GOT3 (cell line): ENCODE measurements around the gene OXCT1.
"Not testable (repeated sequence)": the region's sequence is repeated elsewhere in the genome, so short reads cannot be mapped to it uniquely, and the experiment has no call there.

Source experiments
- DNase-seq: peaks from one replicate; lab custom pipeline; 2025; ENCODE audit warnings: mixed read lengths; lab: John Stamatoyannopoulos, UW

OXCT1 gene

DNA sequence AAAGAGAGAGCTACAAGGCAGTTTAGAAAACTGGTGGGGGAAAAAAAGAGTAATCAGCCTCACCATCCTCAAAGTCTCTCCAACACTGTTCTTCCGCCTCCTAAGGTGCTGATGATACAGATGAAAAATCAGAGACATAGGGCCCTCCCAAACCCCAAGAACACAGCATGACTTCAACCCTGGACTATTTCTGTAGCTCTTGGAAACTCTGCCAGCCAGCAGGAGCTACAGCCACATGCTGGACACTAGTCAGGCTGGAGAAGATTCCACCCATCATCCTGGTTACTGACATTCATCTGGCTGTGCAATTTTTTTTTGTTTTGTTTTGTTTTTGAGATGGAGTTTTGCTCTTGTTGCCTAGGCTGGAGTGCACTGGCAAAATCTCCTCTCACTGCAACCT is 42.4 kb downstream of the OXCT1 start:
- no peak for DNase-seq

DNA sequence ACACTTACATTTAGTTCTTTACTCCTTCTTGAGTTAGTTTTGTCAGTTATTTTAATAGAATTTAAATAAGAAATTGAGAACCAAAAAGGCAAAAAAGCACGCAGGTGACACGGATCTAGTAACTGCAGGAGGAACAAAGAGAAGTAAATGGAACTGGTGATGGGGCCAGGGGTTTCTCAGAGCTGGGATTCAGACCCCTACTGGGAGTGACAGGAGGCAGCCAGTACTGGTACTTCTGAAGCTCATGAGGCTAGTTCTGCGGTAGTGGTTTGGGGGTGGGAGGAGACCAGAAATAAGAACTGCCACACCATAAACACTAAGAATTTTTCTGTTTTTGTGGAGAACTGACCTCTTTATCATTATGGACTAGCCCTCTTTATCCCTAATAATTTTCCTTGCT is 48.2 kb downstream of the OXCT1 start:
- no peak for DNase-seq

DNA sequence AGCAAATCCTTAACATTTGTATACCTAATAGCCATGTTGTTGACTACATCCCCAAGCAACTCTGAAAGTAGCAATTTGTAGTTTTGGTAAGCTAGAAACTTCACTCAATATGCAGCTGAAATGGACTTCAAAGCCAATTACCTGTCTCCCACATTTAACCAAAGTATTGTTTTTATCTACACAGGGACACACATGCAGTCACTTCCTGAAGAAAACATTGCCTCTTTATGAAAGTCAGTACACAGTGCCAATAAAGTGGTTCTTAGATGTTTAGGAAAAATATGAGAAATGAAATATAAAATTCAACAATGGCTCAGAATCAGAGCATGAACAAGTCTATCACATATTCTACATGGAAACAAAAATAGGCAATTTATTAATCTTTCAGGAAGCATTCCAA is 49.2 kb downstream of the OXCT1 start:
- no peak for DNase-seq

DNA sequence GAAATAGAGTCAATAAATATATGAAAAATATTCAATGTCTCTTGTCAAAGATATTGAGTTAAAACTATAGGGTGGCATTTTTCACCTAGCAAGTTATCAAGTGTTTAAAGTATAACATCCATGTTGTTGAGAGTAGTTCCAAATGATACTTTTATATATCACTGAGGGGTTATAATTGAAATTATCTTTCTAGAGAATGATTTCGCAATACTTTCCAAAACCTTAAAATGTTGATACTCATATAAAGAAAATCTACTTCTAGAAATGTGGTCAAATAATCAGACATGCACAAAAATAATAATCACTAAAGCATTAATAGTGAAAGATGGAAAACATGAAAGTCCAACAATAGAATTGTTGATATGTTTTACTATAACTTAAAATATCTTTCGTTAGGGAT is 50.1 kb downstream of the OXCT1 start:
- no peak for DNase-seq

DNA sequence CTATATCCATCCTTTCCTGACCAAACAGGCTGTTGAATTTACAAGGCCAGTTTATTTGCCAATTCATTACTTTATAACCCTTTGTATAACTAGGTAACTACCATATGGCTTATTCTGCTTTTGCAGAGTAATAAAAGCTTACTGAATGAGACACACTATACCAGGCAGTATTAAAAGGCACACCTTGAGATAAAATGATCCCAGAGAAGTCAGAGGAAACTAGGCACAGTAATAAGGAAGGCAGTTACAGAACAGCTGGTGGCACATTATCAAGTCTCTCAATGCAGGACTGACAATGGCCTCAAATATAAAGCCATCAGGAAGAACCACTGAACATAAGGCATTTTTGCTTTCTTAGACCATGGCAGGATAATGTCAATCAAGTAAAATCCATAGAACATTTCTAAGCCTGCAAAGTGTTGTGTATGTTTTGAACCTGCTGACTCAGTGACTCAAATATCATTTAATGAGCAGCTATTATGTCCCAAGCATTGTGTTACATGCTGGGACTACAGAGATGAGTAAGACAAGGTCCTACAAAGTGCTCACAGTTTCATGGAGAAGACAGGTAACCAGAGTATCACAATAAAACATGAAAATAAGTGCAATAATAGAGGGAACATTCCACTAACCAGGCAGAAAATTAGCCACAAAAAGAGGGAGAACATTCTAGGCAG is 52.5 kb downstream of the OXCT1 start:
- DNase-seq = no peak

DNA sequence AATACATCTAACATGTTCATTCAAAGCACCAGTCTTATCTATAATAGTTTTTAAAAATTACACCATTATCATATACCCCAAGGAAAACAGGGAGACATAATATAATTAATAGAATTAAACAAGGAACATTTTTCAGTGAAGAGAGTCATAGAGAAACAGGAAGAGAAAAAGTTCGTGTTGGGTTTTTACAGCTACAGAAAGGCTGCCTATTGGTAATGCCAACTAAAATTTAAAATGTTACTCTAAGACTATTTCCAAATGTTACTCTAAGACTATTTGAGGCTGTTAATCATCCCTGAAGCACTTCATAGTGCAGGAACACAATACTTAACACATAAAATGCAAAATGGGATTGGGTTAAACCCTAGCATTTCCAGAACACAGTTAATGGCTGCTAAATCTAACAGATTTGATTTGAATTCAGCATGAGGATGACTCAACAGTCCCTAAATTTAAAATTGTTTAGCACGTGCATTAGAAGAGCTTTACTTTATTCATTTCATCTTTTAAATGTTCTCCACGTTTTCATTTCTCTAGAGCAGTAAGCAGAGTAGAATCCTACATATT is 54.5 kb downstream of the OXCT1 start:
- DNase-seq = no peak

DNA sequence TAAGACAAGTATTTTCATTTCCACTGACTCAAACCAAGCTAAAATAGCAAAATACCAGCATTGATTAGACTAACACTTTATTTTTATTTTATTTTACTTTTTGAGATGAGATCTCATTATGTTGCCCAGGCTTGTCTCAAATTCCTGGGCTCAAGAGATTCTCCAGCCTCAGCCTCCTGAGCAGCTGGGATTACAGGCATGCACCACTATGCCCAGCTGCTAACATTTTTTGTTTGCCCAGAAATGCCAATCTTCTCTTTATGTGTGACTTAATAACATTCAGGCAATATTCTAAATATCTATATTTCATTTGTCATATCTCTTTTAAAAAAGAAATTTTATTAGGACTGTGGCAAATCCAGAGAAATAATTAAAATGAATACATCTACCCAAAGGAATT is 55.0 kb downstream of the OXCT1 start:
- no peak for DNase-seq

DNA sequence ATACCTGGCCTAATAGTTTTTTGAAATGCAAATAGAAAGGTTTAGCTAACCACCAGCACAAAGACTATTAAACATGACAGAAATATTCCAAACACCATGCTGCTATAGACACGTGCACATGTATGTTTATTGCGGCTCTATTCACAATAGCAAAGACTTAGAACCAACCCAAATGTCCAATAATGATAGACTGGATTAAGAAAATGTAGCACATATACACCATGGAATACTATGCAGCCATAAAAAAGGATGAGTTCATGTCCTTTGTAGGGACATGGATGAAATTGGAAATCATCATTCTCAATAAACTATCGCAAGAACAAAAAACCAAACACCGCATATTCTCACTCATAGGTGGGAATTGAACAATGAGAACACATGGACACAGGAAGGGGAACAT is 55.9 kb downstream of the OXCT1 start:
- not testable (repeated sequence) for DNase-seq

DNA sequence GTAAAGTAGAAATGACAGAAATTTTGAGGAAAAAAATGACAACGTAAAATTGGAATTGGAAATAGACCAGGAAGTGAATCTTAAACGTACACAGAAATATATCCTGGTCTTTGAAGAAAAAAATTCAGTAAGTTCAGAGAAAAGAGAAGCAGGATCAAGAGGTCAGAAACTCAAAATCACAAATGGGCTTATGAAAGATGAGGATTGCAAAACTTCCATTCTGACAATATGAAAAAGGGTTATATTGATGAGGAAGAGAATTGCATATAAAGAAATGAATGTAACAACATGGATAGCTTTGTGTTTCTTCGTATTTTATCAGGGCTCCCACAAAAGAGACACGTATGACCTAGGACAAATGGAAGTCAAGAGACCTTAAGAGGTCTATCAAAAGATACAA is 58.1 kb downstream of the OXCT1 start:
- no peak for DNase-seq

DNA sequence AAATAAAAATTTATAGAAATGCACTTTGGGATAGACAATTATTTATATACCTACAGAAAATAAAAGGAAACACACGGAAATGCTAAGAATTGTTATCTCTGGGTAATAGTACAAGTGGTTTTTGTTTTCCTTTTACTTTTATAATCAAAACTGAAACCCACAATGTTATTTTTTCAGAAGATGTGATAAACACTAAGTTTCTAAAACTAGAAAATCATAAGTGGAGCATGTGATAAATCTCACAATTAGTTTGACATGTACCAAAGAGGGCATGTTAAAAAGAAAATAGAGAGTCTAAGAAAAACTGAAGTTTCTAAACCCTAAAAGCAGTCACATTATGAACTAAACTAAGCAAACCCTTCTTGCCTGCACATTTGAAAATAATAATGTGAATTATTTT is 61.1 kb downstream of the OXCT1 start:
- no peak for DNase-seq

DNA sequence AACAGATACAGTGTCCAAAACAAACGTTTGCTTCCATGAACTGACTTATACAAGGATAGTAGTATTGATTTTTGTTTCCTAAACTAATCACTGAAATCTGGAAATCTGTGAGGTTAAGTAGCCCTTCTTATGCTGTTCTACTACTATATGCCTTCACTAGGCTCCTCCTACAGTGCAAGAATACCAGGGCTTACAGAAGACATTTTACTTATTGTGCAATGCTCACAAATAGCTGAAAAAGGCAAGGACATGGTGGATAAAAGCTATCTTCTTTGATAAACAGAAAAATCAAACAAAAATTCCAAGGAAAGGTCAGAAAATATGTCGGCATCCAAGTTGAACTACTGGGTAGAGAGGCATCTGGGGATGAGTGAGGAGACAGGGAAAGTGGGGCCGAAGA is 61.9 kb downstream of the OXCT1 start:
- no peak for DNase-seq

DNA sequence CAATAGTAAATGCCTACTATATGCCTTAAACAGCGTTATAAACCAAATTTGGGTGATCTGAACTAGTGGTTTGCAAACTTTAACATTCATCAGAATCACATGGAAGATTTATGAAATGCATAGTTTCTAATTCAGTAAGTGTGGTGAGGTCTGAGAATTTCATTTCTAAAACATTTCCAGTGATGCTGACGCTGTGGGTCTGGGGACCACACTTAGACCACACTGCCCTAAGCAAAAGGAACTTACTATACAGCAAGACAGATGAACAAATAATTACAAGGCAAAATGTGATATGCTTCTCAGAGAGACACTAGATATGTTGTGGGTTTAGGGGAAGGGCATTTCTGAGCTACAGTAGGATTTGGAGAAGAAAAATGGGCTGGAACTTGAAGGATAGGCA is 72.6 kb downstream of the OXCT1 start:
- DNase-seq = no peak

DNA sequence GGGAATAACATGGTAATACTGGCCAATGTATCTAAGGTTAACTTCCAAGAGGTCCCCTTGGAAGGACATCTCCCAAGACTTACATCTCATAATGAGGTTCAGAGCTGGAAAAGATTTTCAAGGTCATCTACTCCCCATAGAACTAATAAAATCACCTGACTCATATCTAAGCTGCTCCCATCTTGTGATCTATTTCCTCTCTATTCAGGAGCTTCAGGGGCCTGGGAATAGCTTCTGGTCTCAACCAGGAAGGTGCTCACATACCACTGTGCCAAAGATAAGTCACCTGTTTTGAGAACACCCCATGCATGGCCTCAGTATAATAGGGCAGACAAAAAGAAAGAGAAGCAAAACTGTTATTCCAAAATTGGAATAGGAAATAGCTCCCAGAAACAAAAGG is 74.2 kb downstream of the OXCT1 start:
- no peak for DNase-seq

DNA sequence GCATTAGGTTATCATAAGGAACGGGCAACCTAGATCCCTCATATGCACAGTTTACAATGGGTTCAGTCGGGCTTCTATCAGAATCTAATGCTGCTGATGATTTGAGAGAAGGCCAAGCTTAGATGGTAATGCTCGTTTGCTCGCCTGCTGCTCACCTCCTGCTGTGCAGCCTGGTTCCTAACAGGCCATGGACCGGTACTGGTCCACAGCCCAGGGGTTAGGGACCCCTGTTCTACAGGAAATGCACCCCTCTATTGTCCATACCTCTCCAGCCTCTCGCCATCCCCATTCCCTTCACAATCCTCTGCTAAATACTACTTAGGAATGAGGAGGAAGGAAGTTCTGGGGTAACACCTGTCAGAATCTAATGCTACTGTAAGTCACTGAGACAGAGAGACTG is 75.1 kb downstream of the OXCT1 start:
- no peak for DNase-seq

DNA sequence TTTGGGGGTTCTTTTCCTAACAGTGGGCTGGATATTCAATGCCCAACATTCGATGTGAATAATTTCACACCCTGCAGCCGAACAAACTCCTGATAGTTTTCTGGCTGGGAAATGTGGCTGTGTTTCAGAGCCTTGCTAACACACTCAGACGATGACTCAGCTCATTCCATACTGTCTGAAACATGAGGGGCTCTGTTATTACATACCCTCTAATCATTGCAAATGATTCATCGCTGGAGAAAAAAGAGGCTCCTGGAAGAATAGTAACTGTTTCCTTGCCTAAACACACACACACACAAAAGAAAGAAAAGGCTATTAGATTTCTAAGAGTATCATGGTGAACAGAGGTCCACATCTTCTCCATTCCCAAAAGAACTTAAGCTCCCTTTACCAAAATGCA is 75.8 kb downstream of the OXCT1 start:
- DNase-seq = no peak

DNA sequence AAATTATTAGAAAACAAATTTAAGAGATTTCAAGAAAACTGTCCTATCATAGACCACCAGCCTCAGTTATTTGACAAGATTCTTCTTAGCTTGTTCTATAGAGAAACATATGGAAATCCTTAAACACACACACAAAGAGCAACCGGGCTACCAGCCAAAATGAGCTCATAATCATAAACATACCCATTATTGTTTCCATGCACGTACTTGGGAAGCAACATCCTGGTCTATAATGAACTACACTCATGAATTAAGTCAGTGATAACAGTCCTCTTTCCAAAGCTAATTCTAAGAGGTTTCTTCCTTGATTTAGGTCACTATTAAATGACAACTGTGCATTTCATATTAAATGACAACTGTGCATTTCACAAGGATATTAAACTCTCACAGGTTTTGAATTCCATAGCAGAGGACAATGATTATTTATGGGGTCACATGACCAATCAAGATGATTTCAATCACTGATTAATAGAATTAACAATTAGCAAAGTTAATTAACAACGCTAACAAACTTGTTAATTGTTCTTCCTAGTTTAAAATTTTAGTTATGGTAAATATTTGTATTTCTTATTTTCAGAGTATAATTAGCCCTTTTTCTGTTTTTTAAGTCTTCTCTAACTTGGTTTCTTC is 77.0 kb downstream of the OXCT1 start:
- DNase-seq = no peak

DNA sequence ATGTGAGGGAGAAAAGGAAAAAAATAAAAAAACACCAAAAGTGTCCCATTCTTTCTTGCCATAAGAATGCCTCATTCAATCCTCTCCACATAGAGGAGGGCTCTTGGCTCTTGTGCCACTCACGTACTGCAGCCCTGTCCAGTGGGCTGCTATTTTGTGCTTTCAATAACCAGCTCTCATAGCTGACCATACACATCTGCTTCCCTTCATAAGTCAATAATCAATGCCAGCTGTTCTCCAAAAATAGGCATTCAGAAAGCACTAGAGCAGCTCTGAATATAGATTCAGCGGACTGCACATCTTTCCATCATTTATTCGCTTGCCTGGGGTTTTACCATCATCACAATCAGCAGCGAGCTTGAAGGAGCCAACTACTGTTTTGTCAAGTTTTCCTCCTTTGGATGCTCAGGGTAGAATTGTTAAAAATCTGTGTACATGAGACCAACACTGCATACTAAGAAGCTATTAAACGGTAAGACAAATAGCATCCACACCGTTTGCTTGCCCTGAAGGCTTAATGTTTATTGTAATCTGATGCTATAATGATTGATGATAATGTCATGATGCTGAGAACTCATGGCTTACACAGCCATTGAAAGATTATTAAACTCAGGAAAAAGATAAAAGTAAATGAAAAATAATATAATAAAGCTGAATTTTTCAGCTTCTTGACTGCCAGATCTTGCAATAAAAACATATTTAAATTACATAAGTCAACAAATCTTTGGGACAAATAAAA is 80.0 kb downstream of the OXCT1 start:
- DNase-seq = no peak

DNA sequence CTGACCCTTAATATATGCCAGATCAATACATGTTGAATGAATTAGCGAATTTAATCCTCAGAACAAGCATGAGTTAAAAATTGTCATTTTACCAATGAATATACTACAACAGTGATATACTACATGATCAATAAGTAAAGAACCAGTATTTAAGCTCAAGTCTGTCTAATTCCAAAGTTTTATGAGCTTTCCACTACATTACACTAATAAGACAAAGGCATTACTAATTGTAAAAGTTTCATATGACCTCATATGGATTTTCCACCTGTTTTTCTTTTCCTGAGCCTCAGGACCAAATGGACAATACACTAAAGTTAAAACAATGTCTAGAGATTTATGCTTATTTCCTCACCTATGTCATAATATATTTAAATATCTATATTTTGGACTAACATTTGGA is 80.8 kb downstream of the OXCT1 start:
- DNase-seq = no peak

DNA sequence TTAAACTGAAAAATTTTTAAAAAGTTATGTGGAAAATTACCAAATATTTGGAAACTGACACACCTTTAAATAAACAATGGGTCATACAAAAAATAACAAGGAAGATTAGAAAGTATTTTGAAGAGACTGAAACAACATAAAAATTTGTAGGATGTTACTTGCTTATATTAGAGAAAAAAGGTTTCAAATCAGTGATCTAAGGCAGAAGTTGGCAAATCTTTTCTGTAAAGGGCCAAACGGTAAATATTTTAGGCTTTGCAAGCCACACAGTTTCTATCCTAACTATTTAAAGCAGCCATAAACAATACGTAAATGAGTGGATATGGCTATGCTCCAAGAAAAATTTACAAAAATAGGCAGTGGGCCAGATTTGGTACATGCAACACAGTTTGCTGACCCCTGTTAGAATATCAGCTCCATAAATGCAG is 81.3 kb downstream of the OXCT1 start:
- DNase-seq = no peak

DNA sequence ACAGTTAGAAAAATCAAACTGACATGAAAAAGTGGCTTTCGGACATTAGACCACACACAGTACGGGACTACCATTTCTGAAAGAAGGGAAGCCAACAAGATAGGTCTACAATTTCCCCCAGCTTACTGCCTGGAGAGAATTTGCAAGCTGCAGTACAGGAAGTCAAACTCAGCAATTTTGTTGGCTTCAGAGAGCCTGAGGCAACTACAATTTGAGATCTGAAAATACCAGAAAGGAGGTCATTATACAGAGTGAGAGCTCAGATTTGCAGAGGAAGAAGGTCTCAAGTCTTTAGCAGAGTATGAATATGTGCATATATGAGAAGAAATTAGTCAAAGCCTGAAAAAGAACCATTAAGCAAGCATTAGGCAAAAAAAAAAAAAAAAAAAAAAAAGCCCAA is 83.0 kb downstream of the OXCT1 start:
- no peak for DNase-seq

DNA sequence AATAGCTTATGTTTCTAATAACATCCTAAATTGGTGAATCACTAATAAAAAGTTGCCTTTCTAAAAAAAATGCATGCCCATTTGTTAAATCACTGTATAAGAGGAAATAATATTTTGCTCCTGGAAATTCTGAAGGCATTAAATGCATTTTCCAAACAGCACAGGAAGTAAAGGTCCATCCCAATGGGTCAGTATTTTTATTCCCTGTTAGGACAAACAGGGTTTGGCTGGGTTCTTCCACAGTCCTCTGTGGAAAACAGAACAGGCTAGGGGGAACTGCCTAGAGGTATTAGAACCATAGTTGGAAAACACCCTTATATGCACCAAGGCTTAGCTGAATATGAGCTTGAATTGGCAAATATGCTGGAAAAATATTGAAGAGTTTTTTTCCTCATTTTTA is 85.2 kb downstream of the OXCT1 start:
- DNase-seq = no peak

DNA sequence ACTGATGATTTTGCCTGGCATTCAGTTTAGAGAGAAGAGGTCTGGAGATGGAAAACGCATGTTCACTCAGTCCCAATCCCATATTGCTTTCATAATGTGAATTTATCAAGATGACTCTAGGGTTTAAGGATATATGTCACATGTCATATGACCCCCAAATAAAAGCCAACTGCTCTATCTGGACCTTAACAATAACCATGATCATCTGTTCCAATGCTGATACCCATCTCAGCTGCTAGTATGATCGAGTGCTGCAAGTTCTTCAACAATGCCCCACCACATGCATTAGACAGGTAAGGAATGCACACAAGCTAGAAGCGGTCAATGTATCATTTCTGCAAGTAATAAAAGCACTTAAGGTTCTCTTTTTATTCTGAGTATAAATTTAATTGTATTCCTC is 91.8 kb downstream of the OXCT1 start:
- DNase-seq = no peak

DNA sequence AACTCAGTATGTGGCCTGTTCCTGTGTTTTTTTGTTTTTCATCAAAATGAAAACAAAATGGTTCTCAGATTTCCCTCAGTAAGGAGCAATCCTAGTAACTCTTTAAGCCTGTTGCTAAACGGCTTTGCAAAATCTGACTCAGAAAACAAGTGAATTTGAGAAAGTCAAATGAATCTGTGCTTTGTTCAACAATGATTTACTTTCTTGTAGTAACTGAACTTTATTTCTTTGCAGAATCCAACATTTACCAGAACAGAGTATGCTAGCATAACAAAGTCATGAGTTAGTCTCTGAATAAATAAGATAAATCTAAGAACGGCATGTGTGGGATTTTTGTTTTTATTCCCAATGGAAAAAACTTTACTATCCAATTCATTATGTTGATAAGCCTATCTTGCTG is 93.8 kb downstream of the OXCT1 start:
- no peak for DNase-seq
